AG04450 (cell line): ENCODE data around the gene GLP2R. TPM values are rescaled to one million over a fixed set of nuclear protein-coding genes. Genes with fewer than 3 reads are reported as not detected.

ENCODE experiments used
- CTCF ChIA-PET: fragments of 300-600, 350-600 bp; formaldehyde crosslinking; extraction: SDS; loops from one replicate; lab custom pipeline; 2022; ENCODE audit warnings: antibody characterized with exemption, inconsistent platforms; lab: Charles Lee
- POLR2A ChIA-PET: fragments of 350-600 bp; formaldehyde crosslinking; extraction: SDS; loops from one replicate; lab custom pipeline; 2021; ENCODE audit warnings: antibody characterized with exemption, inconsistent platforms; lab: Yijun Ruan, JAX
- DNase-seq: peaks from one replicate; pipeline ENCODE4 v3.0.0-alpha.2; 2011; ENCODE audit warnings: low read depth, low spot score
- H3K27ac ChIP-seq: one replicate; pipeline ENCODE4 v1.5.1; 2012; ENCODE audit warnings: low read depth, low read length, control low read depth
- H3K27me3 ChIP-seq: one replicate; pipeline ENCODE4 v1.6.0; 2012; ENCODE audit warnings: low read length; ENCODE audit not compliant: control insufficient read depth, insufficient read depth
- H3K4me3 ChIP-seq: 2 replicates; pipeline ENCODE4 v1.5.1; 2011; ENCODE audit warnings: mild to moderate bottlenecking, low read depth, low read length, control low read depth
- H3K9me3 ChIP-seq: 2 replicates; pipeline ENCODE4 v1.5.1; 2012; ENCODE audit warnings: low read length; ENCODE audit not compliant: control insufficient read depth, insufficient read depth
- CTCF ChIP-seq: IDR thresholded peaks from 2 replicates; pipeline ENCODE4 v1.5.1; 2011; ENCODE audit warnings: low read depth, low read length, control low read depth, inconsistent platforms
- polyA plus RNA-seq: library from polyadenylated mRNA; depleted of rRNA; stranded (reverse); fragments of >200 nt; gene quantifications from 2 replicates; pipeline ENCODE4 v1.2.3, GENCODE V29; 2011; rRNA removed

GLP2R gene
- polyA plus RNA-seq, 1 experiment = 0.63 TPM

GRCh38 chr17:9937901-9938300, 112.2 kb downstream of the GLP2R start:
- no peak overlapping the region for H3K27ac ChIP-seq
- TF ChIP-seq CTCF = no peak
- ChIA-PET CTCF (interaction anchor here (1.1 kb wide), 1 partner anchor 680 kb away, joined by 3 read pairs; no protein-coding TSS in a partner anchor), POLR2A (interaction anchor here (0.6 kb wide), 1 partner anchor 764 kb away, joined by 3 read pairs; no protein-coding TSS in a partner anchor)
- H3K27me3 ChIP-seq = no peaks in the 10 kb centered on the region
- no peak for DNase-seq
- peaks cover 32% of the 10 kb centered on the region for H3K9me3 ChIP-seq
- no peak overlapping the region for H3K4me3 ChIP-seq

GRCh38 chr17:9938764-9939163, 113.0 kb downstream of the GLP2R start:
- ChIA-PET CTCF (interaction anchor here (1.1 kb wide), 1 partner anchor 680 kb away, joined by 3 read pairs; no protein-coding TSS in a partner anchor), POLR2A (no interaction called here)
- no peak for DNase-seq
- Histone ChIP-seq H3K27ac (no peak overlapping the region), H3K4me3 (no peak overlapping the region), H3K9me3 (peaks cover 33% of the 10 kb centered on the region), H3K27me3 (no peaks in the 10 kb centered on the region)
- TF ChIP-seq CTCF = no peak

- POLR2A ChIA-PET = no interaction called here
- Histone ChIP-seq H3K27ac (no peak overlapping the region), H3K4me3 (no peak overlapping the region), H3K9me3 (peaks cover 25% of the 10 kb centered on the region), H3K27me3 (no peaks in the 10 kb centered on the region)
- CTCF ChIA-PET = no interaction called here
- no peak for DNase-seq
- no peak for TF ChIP-seq CTCF
Measured at GRCh38 chr17:9940841-9941240, 115.1 kb downstream of the GLP2R start.

GRCh38 chr17:9941305-9941704, 115.6 kb downstream of the GLP2R start:
- H3K27me3 ChIP-seq = no peaks in the 10 kb centered on the region
- ChIA-PET POLR2A (no interaction called here), CTCF (no interaction called here)

More at GRCh38 chr17:9941305-9941704, 115.6 kb downstream of the GLP2R start:
- Histone ChIP-seq H3K4me3 (no peak overlapping the region), H3K27ac (no peak overlapping the region), H3K9me3 (peaks cover 25% of the 10 kb centered on the region)
- no peak for TF ChIP-seq CTCF
- no peak for DNase-seq

Other genes with a start within 250 kb of the GLP2R start
- not detected in 2 replicates for gene CFAP52, start 249.3 kb upstream of the GLP2R start, polyA plus RNA-seq
- gene USP43, start 180.4 kb upstream of the GLP2R start, polyA plus RNA-seq = not detected in 2 replicates
- not detected in 2 replicates for gene DHRS7C, start 34.3 kb upstream of the GLP2R start, polyA plus RNA-seq
- not detected in 2 replicates for gene GSG1L2, start 3.8 kb upstream of the GLP2R start, polyA plus RNA-seq
- 0.29 TPM in 1 of 2 replicates, not detected in the other for gene RCVRN, start 79.3 kb downstream of the GLP2R start, polyA plus RNA-seq